Parathyroid adenoma (tissue), 2 donors: ENCODE data around the gene AP1B1.
"Not testable (repeated sequence)": the region's sequence is repeated elsewhere in the genome, so short reads cannot be mapped to it uniquely, and the experiment has no call there.

Source experiments
- H2AFZ ChIP-seq: fragments of 300-600 bp; sonication (generic); one replicate; pipeline ENCODE4 v1.7.0; 2017; ENCODE audit warnings: antibody characterized with exemption, mild to moderate bottlenecking
- H3K27ac ChIP-seq: fragments of 300-600 bp; sonication (generic); one replicate; pipeline ENCODE4 v1.7.0; 2017
- H3K27me3 ChIP-seq: fragments of 300-600 bp; sonication (generic); one replicate; pipeline ENCODE4 v1.7.0; 2017; ENCODE audit warnings: low read length; ENCODE audit not compliant: control insufficient read depth, insufficient read depth
- H3K36me3 ChIP-seq: fragments of 300-600 bp; sonication (generic); one replicate; pipeline ENCODE4 v1.7.0; 2017; ENCODE audit warnings: low read length; ENCODE audit not compliant: control insufficient read depth, insufficient read depth
- H3K4me1 ChIP-seq: fragments of 300-600 bp; sonication (generic); one replicate; pipeline ENCODE4 v1.7.0; 2017; ENCODE audit warnings: control low read depth
- H3K4me2 ChIP-seq: fragments of 300-600 bp; sonication (generic); one replicate; pipeline ENCODE4 v1.7.0; 2017; ENCODE audit warnings: low read length
- H3K4me3 ChIP-seq: fragments of 300-600 bp; sonication (generic); one replicate; pipeline ENCODE4 v1.7.0; 2017; ENCODE audit warnings: low read depth, low read length
- H3K79me2 ChIP-seq: fragments of 300-600 bp; sonication (generic); one replicate; pipeline ENCODE4 v1.7.0; 2017; ENCODE audit warnings: control low read depth
- H3K9ac ChIP-seq: fragments of 300-600 bp; sonication (generic); one replicate; pipeline ENCODE4 v1.7.0; 2017; ENCODE audit warnings: mild to moderate bottlenecking
- H3K9me3 ChIP-seq: fragments of 300-600 bp; sonication (generic); one replicate; pipeline ENCODE4 v1.7.0; 2017; ENCODE audit warnings: low read length; ENCODE audit not compliant: control insufficient read depth
- CTCF ChIP-seq: fragments of 300-600 bp; sonication (generic); IDR thresholded peaks from one replicate; pipeline ENCODE4 v1.7.0; 2017; ENCODE audit warnings: antibody characterized with exemption, mild to moderate bottlenecking
- donor health status: primary hyperparathyroidism.

The AP1B1 gene

GRCh38 chr22:29370537-29370936 lies 17.8 kb downstream of the AP1B1 start:
- Histone ChIP-seq H3K27ac (no peak overlapping the region), H3K27me3 (no peaks in the 10 kb centered on the region), H3K4me1 (no peaks in the 10 kb centered on the region), H3K9me3 (no peaks in the 10 kb centered on the region), H3K79me2 (peaks cover 6% of the 10 kb centered on the region), H3K36me3 (no peaks in the 10 kb centered on the region), H3K4me2 (no peak overlapping the region), H2AFZ (no peak overlapping the region), H3K4me3 (no peak overlapping the region), H3K9ac (no peak overlapping the region)
- no peak for TF ChIP-seq CTCF

- no peak overlapping the region for H3K27ac ChIP-seq
- H3K4me1 ChIP-seq = no peaks in the 10 kb centered on the region
Measured at GRCh38 chr22:29369460-29369859, 18.9 kb downstream of the AP1B1 start.

GRCh38 chr22:29359469-29359868 lies 28.9 kb downstream of the AP1B1 start:
- Histone ChIP-seq H3K4me2 (no peak overlapping the region), H3K9ac (no peak overlapping the region), H3K27me3 (no peaks in the 10 kb centered on the region), H3K4me3 (no peak overlapping the region), H2AFZ (no peak overlapping the region), H3K9me3 (no peaks in the 10 kb centered on the region), H3K4me1 (no peaks in the 10 kb centered on the region), H3K27ac (no peak overlapping the region), H3K79me2 (no peaks in the 10 kb centered on the region), H3K36me3 (no peaks in the 10 kb centered on the region)
- TF ChIP-seq CTCF = peak; percentile 45

More at GRCh38 chr22:29369460-29369859, 18.9 kb downstream of the AP1B1 start:
- H3K36me3 ChIP-seq = no peaks in the 10 kb centered on the region
- H3K27me3 ChIP-seq = no peaks in the 10 kb centered on the region
- H3K9me3 ChIP-seq = no peaks in the 10 kb centered on the region
- H3K4me2 ChIP-seq = no peak overlapping the region
- H3K4me3 ChIP-seq = no peak overlapping the region
- peaks cover 3% of the 10 kb centered on the region for H3K79me2 ChIP-seq
- H3K9ac ChIP-seq = no peak overlapping the region
- H2AFZ ChIP-seq = no peak overlapping the region
- no peak for TF ChIP-seq CTCF

- not testable (repeated sequence) for H3K27ac ChIP-seq, H3K9ac ChIP-seq, H3K79me2 ChIP-seq, H2AFZ ChIP-seq, H3K27me3 ChIP-seq, H3K9me3 ChIP-seq, H3K4me2 ChIP-seq, H3K4me1 ChIP-seq, H3K36me3 ChIP-seq, H3K4me3 ChIP-seq
Measured at GRCh38 chr22:29357193-29357890, 31.0 kb downstream of the AP1B1 start.

- H3K9me3 ChIP-seq = no peaks in the 10 kb centered on the region
- H3K4me2 ChIP-seq = no peak overlapping the region
- no peak overlapping the region for H3K9ac ChIP-seq
- no peaks in the 10 kb centered on the region for H3K27me3 ChIP-seq
- TF ChIP-seq CTCF = no peak
- H3K4me3 ChIP-seq = no peak overlapping the region
- H3K79me2 ChIP-seq = no peaks in the 10 kb centered on the region
- H3K27ac ChIP-seq = no peak overlapping the region
- no peaks in the 10 kb centered on the region for H3K36me3 ChIP-seq
- no peak overlapping the region for H2AFZ ChIP-seq
- H3K4me1 ChIP-seq = no peaks in the 10 kb centered on the region
Measured at GRCh38 chr22:29353860-29354259, 34.5 kb downstream of the AP1B1 start.
